ENCODE measurements around the gene GM2A. TPM values are rescaled to one million over a fixed set of nuclear protein-coding genes. Genes with fewer than 3 reads are reported as not detected.

GM2A gene
- total and polyA plus RNA-seq, 9 of the 15 experiments (the other 6 are each of a cell fraction or from before 2014, with no cell fraction given) = 5.8 to 36.0 (median 10.0) TPM

DNA sequence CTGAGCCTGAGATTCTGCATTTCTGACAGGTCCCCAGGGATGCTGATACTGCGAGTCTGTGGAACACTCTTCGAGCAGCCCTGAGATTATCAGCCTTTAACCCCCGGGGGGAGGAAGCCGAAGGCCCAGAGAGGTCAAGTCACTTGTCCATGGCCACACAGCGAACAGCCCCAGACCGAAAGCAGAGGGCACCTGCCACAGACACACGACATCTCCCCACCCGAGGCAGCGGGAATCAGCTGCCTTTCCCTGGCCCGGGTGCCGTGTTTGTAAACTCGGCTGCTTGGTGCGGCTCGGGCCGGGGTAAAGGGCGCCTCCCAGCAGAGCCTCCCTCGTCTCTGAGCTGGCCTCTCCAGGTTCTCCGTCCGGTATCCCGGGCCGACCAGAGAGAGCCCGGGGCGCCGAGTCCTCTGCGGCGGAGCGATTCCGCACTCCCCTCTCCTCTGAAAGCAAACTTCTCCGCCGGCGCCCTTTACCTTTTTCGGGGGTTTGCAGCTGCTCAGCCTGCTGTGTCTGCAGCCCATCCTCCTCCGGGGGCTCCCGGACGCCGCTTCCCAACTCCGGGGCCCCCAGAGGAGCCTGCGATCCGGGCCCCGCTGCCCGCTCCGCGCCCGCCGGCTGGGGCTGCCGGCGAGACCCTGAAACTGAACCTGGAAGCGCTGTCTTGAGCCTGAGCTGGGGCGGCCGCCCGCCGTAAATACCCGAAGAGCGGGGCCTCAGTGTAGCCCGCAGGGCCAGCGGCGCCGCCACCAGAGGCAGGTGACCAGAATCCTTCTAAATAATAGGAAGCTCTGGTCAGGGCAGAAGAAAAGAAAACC lies 29.3 kb upstream of the GM2A start, which contains the start of gene CCDC69 (continued):
- TF ChIP-seq, protein P1, sequence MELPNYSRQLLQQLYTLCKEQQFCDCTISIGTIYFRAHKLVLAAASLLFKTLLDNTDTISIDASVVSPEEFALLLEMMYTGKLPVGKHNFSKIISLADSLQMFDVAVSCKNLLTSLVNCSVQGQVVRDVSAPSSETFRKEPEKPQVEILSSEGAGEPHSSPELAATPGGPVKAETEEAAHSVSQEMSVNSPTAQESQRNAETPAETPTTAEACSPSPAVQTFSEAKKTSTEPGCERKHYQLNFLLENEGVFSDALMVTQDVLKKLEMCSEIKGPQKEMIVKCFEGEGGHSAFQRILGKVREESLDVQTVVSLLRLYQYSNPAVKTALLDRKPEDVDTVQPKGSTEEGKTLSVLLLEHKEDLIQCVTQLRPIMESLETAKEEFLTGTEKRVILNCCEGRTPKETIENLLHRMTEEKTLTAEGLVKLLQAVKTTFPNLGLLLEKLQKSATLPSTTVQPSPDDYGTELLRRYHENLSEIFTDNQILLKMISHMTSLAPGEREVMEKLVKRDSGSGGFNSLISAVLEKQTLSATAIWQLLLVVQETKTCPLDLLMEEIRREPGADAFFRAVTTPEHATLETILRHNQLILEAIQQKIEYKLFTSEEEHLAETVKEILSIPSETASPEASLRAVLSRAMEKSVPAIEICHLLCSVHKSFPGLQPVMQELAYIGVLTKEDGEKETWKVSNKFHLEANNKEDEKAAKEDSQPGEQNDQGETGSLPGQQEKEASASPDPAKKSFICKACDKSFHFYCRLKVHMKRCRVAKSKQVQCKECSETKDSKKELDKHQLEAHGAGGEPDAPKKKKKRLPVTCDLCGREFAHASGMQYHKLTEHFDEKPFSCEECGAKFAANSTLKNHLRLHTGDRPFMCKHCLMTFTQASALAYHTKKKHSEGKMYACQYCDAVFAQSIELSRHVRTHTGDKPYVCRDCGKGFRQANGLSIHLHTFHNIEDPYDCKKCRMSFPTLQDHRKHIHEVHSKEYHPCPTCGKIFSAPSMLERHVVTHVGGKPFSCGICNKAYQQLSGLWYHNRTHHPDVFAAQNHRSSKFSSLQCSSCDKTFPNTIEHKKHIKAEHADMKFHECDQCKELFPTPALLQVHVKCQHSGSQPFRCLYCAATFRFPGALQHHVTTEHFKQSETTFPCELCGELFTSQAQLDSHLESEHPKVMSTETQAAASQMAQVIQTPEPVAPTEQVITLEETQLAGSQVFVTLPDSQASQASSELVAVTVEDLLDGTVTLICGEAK (IDR thresholded peaks at IDR 0.05) = no peak
- TF ChIP-seq, protein P1 (CRISPR knock-in tag; IDR thresholded peaks at IDR 0.05) = no peak
- TF ChIP-seq RUNX1 (IDR thresholded peaks at IDR 0.05; ENCODE audit: low read depth) = no peak
- TF ChIP-seq RAD51 (IDR thresholded peaks at IDR 0.05; ENCODE audit: borderline replicate concordance, low read depth) = peak; percentile 30; the same call in 1 of the 2 replicates
- TF ChIP-seq FOS (IDR thresholded peaks at IDR 0.05; ENCODE audit: extremely low read depth, insufficient read length) = no peak
- TF ChIP-seq RAD21 (CRISPR knock-in tag; conservative IDR thresholded peaks at IDR 0.05 in 1 of 2, IDR thresholded peaks at IDR 0.05 in 1 of 2) = 0 out of 4 replicates have a peak, but pooled peaks of 1 of the 2 experiments have one; percentile 22
- no peak for TF ChIP-seq SRSF3 (IDR thresholded peaks at IDR 0.05; ENCODE audit: insufficient read depth, low read length)
- peak; percentile 69; the same call in 1 of the 2 replicates for TF ChIP-seq PHF8 (IDR thresholded peaks at IDR 0.05; ENCODE audit: borderline replicate concordance, low read length)
- no peak for TF ChIP-seq EGR1 (conservative IDR thresholded peaks at IDR 0.05)
- TF ChIP-seq, protein P2, sequence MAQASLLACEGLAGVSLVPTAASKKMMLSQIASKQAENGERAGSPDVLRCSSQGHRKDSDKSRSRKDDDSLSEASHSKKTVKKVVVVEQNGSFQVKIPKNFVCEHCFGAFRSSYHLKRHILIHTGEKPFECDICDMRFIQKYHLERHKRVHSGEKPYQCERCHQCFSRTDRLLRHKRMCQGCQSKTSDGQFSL (CRISPR knock-in tag; IDR thresholded peaks at IDR 0.05) = no peak
- TF ChIP-seq, protein P2 (tag; IDR thresholded peaks at IDR 0.05) = no peak
